Brain pericyte (primary cell): Measurements from ENCODE around the gene CSN3.

Experiments used
- DNase-seq: peaks from one replicate; pipeline ENCODE4 v3.0.0-alpha.2; 2012; ENCODE audit warnings: low read depth, low spot score

CSN3 gene

DNA sequence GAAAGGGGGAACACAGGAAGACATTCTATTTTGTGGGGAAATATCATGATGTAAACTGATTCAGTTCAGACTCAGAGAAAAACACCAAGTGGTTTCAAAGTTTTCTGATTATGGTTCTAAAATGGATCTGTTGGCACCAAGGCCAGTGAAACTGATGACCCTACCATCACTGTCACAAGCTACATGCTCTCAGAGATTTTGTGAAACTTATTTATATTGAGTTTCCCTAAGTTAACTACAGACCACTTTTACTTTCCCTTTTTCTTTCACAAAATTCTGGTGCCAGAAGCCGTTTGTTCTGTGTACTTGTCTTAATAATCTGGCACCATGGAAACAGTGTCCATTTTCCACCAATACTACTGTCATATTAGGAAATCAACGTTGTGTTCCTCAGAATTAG, 48.9 kb downstream of the CSN3 start:
- no peak for DNase-seq

DNA sequence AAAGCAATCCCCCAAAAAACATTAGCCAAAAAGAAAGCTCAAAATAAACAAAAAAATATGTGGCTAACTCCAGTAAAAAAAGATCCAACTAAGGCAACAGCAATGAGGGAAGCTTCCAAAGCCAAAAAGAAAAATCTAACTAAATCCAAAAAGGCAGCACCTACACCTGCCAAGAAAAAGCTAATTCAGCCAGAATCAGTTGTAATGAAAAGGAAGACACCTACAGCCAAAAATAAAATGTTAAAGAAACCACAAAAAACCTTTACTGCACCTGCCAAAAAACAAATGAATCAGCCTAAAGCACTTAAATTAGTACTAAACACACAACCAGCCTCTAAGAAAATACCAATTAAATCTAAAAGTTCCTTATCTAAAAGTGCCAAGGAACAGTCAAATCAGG, 55.2 kb downstream of the CSN3 start:
- DNase-seq: no peak

DNA sequence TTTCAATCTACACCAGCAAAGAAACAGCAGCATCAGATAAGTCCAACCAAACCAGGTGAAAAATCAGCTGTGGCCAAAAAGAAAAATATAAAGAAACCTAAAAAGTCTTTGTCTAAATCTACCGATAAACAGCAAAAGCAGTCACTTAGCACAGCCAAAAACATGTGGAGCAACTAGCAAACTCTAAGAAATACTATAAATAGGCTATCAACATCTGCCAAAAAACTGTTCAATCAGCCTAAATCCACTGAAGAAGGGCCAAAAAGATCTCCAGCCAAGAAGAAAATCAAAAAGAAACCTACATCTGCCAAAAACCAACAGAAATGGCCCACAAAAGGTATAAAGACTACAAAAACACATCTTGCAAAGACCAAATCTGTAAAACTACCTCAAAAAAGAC, 55.7 kb downstream of the CSN3 start:
- no peak for DNase-seq

DNA sequence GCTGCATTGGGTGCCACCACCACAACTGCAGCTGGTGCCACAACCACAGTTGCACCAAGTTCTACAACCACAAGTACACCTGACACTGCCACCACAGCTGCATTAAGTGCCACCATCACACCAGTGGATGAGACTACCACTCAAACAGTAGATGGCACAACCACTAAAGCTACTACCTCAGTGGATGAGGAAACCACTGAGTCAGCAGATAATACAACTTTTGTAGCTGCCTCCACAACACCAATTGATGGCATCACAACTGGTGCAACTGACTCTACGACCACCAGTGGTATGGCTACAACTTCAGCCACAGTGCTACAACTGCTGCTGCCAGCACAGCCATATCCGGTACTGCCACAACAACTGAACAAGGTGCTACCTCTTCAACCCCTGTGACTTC, 57.2 kb downstream of the CSN3 start:
- no peak for DNase-seq

DNA sequence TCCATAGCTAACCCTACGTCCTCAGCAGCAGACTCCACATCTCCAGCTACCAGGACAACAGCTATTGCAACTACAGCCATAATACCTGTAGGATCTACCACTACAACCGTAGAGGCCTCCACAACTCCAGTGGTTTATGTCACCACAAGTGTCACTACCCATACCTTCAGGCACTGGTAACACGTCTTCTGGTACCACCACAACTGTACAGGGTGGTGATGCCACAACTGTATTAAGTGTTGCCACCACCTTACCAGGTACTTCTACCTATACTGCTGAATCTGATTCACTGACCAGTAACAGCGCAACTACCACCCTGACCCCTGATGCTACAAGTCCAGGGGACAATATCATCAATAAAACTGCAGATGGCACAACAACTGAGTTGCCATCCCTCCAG, 57.8 kb downstream of the CSN3 start:
- DNase-seq: no peak
